Measurements from ENCODE around the gene RBP2.

DNA sequence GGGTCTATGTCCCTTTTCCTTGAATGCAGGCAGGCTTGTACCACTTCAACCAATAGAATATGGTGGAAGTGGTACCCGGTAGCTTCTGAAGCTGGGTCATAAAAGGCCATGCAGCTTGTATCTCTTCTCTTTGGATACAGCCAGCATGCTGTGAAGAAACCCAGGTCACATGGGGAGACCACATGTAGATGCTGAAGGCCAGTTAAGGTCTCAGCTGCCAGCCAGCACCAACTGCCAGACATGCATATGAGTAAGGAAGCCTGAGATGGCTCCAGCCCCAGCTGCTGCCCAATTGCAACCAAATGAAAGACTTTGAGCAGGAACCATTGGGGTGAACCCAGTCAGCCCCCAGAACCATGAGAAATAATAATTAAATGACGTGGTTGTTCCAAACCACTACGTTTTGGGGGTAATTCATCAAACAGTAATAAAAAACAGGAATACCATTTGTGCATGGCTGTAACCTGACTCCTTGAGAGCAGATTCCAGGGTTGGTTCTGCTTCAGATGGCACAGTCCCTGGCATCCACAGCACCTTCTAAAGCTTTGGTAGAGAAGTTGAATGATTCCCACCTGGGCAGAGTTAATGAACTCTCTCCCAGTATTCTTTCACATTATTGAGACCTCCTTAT is 3.8 kb downstream of the RBP2 start:
- TF ChIP-seq, protein P1, sequence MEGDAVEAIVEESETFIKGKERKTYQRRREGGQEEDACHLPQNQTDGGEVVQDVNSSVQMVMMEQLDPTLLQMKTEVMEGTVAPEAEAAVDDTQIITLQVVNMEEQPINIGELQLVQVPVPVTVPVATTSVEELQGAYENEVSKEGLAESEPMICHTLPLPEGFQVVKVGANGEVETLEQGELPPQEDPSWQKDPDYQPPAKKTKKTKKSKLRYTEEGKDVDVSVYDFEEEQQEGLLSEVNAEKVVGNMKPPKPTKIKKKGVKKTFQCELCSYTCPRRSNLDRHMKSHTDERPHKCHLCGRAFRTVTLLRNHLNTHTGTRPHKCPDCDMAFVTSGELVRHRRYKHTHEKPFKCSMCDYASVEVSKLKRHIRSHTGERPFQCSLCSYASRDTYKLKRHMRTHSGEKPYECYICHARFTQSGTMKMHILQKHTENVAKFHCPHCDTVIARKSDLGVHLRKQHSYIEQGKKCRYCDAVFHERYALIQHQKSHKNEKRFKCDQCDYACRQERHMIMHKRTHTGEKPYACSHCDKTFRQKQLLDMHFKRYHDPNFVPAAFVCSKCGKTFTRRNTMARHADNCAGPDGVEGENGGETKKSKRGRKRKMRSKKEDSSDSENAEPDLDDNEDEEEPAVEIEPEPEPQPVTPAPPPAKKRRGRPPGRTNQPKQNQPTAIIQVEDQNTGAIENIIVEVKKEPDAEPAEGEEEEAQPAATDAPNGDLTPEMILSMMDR (IDR thresholded peaks at IDR 0.05): no peak
- no peak for TF ChIP-seq EZH2 (IDR thresholded peaks at IDR 0.05)
